Vagina (tissue), 2 donors: ENCODE data around the gene RIPOR1.

ENCODE experiments used
- CTCF ChIP-seq, 3 experiments: fragments of 450-650 bp in 2 of 3; fragments of 200-600 bp in 1 of 3; sonication (generic) in 1 of 3; IDR thresholded peaks; one replicate each; pipeline ENCODE4 v1.5.1; 2017 to 2019; ENCODE audit warnings: antibody characterized with exemption in 3 of 3, mild to moderate bottlenecking in 2 of 3, moderate library complexity in 2 of 3
- POLR2A ChIP-seq, 2 donors: fragments of 450-650 bp; IDR thresholded peaks; one replicate each; pipeline ENCODE4 v1.6.1; 2017; ENCODE audit warnings: antibody characterized with exemption in 2 of 2, mild to moderate bottlenecking in 2 of 2, moderate library complexity in 2 of 2

DNA sequence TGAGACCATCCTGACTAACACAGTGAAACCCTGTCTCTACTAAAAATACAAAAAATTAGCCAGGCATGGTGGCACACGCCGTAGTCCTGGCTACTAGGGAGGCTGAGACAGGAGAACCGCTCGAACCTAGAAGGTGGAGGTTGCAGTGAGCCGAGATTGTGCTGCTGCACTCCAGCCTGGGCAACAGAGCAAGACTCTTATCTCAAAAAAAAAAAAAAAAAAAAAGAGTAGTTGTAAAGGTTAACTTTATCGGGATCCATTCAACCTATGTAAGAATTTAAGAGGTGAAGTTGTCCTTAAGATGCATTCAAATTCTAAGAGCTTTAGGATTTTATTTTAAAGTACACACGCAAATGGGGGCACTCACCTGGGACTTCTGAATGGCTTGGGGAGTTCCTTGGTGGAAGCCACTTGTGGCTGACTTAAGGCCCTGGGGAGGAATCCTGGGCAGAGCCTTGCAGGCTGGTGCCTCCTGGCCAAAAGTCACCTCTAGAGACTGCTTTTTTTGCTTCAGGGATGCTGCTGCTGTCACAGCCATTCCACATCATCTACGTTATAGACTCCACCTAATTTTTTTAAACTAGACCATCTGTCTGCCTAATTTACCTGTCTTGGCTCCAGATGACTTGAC is 37.0 kb downstream of the RIPOR1 start:
- no peak for TF ChIP-seq CTCF (IDR thresholded peaks at IDR 0.05)
- TF ChIP-seq POLR2A (IDR thresholded peaks at IDR 0.05) = no peak
